DMS79 (cell line): ENCODE data around the gene YKT6.

Source experiments
- DNase-seq: peaks from one replicate; lab custom pipeline; 2025; lab: John Stamatoyannopoulos, UW

Gene YKT6

DNA sequence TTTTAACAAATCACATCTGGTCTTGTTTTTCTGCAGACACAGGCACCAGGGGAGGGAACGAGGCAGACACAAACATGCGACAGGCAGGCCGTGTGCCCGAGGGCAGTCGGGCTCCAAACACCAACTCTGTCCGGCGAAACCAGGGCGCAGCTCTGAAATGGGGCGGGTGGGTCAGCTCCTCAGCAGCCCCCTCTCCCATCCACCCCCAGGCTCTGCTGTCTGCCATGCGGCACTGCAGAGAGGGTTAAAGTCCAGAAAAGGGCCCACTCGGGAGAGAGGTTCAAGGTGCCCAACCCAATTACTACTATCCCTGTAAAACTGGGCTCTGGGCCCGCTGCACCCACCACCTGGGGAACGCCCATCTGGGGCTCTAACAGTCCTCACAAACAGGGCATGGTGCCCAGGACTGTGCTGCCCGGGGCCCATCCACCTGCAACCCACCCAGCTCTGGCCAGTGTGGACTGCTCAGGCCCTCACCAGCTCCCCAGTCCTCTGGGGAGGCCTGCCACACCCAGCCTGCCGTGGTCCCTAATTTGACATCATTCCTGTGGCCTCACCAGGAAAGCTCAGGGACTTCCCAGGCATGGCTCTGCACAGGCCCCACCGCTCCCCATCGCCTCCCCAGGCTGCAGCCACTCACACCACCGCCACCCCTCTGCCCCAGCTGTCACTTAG, 18.7 kb downstream of the YKT6 start:
- no peak for DNase-seq

DNA sequence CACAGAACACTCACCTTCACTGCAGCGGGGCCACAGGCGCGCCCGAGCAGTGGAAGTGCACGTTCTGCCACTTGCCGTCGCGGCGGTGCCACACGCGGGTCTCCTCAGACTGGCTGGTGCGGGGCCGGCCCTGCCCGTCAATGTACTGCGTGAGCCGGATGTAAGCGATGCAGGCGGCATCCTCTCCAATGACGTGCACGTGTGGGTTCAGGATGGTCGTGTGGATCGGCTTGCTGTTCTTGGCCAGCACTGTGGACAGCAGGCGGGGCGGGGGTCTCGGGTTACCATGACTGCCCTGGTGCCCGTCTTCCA, 19.2 kb downstream of the YKT6 start:
- no peak for DNase-seq

DNA sequence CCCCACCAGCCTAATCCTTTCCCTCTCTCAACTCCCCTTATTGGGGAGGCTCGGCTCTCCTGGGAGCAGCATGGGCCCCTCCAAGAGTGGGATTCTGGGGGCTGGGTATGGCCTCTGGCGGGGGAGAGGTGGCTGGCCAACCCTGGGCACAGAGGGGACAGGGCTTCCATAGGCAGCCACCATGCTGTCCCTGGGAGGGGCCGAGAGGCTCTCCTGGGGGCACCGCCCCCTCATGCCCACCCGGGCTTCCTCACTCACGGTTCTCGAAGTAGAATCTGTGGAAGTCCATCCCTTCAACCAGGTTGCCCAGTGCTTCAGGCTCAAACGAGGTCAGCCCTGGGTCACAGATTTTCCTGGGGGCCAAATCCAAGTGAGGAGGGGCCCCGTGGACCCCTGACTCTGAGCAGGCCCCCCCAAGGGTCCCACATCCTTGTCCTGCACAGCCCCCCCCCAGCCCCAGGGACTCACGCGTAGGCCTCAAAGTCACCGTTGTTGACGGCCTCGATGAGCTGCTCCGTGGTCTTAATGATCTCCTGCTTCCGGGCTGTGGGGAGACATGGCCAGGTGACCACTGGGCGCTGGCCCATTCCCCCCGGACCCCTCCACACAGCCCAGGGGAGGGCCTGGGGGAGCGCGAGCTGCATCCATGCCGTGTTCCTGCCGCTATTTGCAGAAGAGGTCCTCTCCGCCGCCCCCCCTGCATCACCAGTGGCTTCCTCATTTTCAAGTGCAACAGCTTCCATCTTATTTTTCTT, 19.8 kb downstream of the YKT6 start:
- DNase-seq = no peak

DNA sequence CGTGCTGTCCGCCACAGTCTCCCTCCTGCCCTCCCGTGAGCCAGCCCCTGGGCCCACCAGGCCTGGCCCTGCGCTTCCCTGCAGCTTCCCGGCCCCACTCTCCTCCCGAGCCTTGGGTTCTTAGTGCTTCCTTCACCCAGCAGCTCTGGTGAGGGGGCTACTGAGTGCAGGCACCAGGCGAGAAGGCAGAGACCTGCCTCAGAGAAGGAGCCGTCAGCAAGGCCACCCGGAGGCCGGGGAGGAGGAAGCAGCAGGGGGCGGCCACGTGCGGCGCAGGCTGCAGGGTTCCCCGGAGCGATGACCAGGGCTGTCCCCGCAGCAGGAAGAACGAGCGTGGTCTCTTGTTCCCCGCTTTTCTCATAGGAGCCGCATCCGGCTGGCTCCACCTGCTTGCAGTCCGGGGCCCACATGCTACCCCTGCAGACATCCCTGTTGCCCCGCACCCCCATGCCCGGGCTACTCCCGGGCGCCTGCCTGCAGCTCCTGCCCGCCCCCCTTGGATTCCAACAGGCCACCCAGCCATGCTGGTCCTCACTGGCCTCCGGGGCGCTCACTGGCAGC, 20.5 kb downstream of the YKT6 start:
- no peak for DNase-seq

DNA sequence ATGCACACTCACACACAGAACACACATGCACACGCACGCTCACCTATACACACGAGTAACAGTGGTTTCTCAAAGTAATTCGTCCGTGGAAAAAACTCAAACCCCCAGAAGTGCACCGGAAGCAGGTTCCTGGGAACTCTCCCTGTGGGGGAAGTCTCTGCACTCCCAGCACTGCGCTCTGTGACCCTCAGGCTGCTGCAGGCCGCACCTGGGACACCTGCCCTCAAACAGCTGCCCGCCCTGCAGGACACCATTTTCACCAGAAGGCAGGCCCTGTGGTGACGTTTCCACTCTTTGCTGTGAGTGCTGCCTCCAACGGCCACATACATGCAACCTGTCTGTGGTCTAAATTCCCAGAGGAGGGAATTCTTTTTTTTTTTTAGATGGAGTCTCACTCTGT, 21.3 kb downstream of the YKT6 start:
- DNase-seq = no peak

DNA sequence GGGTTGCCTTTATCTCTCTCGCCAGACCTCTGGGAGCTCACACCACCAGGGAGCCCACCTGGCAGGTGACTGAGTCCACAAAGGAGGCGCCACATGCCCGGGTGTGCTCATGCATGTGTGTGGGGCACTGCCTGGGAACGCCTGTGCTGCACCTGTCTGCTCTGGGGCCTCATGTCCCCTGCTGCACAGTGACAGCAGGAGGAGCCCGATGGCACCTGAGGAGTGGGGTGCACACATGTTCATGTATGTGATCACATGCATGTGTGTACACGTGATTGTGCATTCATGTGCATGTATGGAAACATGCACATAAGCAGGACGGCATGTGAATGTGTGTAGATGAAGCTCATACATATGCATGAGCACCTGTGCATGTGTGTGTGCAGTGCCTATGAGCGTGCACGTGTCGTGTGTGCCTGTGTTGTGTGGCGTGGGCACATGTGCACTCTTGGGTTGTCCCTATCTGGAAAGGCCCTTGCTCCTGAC, 22.0 kb downstream of the YKT6 start:
- no peak for DNase-seq

DNA sequence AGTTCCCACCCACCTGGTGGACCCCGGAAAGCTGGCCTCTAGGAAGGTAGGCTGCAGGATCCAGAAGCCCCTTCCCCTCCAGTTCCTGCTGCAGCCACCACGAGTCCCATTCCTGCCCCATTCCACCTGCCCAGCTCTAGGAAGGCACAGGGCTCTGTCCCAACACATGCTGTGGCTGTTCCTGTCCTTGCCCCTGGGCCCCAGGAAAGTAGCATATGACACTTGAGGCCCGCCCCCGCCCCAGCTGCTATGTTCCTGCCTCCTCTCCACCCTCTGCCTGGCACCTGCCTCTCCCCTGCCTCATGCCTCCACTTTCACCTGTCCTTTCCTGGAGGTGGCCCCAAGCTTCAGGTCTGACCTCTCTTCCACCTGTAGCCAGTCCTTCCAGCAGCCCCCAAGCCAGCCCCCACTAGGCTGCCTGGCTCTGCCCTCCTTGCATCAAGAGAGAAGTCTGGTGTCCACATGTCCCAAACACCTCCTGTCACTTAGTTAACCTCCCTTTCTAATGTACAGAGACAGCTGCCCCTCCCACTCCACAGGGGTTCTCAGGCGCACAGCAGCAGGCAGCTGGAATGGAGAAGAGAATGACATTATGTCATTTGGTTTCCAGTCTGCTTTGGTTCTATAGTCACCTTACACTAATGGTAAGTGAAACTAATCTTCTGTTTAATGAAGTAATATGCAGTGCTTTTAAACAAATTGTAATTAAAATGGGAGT, 22.7 kb downstream of the YKT6 start:
- peak; percentile 32 for DNase-seq

DNA sequence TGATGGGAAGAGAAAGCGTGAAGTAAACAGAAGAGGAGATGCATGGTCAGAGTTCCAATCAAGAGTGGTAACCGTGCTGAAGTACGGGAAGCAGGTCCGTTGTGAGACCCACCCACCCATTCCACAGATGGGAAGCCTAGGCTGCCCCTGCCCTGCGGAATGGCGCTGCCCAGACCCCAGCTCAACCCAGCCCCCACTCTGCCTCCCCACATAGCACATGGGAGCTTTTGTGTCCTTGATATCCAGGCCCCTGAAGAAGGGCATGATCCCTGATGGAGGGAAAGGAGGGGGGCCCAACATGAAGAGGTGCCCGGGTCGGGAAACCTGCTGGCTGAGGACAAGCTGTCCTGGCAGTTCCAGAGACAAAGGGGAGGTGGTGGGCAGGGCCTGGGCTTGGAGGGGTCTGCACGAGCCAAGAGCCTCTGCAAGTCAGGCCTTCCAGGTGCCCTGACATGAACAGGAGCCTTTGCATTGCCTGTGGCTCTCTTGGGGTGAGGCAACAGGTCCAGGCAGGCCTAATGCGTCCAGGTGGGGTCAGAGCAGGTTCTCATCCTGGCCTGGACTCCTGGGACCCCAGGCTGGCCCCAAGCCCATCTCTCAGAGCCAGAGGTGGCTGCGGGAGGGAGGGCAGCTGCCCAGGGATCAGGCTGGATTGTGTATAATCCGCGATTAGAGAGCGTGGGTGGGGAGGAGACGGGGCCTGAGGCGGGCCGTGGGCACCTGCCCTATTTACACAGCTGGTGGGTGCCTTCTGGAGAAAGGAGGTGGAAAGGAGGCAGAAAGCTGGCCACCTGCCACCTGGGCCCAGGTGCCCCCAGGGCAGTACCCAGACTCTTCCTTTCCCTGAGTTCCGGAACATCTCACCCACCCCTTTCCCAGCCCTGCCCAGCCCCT, 23.5 kb downstream of the YKT6 start:
- DNase-seq = peak; percentile 97

DNA sequence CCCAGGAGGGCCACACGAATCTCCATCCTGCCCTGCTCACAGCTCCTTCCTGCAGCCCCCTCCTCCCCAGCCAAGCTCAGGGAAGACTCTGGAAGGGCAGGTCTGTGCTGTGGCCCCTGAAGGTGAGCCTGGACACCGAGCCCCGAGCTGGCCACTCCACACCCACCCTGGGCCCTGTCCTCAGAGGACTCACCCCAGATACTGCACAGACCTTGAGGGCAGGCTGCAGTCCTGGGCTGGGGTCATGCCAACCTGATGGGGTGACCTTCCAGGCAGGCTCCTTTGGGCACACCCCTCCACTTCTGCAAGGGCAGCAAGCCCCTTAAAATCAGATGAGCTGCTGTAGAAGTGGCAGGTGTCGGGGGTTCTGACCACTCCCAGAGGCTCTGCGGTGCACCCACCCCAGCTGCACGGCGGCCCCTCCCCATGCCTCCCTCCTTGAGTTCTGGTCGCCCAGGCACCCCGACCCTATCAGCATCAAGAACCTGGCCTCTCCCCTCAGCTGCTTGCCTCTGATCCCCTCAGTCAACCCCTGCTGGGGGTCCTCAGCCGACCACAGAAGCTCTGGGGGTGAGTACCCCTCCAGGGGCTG, 24.3 kb downstream of the YKT6 start:
- peak; percentile 59 for DNase-seq

DNA sequence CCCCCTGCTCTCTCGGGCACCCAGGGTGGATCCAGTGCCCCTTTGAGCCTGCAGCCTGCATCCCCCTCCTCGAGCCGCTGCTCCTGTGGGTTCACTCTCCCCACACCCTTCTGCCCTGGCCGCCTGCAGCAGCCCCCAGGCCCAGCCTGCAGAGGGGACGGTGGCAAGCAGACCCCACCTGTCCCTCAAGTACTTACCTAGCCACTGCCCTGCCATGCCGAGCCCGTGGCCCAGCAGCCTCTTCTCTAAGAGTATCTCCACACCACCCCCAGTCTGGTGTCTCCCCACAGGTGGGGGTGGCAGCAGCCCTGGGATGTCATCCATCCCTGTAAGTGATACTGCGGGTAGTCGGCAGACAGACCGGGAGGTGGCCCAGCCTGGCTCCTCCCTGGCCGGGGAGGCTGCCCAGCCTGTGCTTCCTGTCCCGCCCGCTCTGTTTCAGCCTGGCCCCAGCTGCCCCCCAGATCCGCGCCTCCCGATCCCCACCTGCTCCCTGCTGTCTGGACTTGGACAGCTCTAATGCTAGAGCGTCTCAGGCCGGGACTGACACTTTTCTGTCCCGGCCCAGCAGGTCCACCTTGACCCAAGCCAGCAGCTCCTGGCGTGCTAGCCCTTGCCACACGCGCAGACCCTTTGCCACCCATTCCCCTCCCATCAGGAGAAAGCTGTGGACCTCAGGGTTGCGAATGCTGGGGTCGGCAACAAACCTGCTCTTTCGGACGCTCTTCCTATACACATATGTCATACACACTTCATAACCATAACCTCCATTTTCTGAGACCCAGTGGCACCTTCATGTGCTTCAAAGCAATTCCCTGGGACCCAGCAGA, 25.0 kb downstream of the YKT6 start:
- DNase-seq = no peak

DNA sequence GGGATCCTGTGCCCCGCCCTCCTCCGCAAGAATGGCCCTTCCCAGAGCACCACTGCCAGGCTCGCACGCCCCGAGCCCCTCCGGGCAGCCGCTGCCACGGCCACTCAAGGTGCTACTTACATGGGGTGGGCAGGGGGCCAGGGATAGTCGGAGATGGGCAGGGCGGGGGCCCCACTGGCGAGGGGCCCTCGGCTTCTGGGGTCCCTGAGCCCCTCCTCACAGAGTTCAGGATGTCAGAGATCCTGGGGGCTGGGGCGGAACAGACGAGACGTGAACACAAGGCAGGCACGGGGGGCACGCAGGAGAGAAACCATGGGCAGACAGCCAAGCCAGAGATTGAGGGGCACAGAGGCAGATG, 25.6 kb downstream of the YKT6 start:
- DNase-seq = peak; percentile 41

DNA sequence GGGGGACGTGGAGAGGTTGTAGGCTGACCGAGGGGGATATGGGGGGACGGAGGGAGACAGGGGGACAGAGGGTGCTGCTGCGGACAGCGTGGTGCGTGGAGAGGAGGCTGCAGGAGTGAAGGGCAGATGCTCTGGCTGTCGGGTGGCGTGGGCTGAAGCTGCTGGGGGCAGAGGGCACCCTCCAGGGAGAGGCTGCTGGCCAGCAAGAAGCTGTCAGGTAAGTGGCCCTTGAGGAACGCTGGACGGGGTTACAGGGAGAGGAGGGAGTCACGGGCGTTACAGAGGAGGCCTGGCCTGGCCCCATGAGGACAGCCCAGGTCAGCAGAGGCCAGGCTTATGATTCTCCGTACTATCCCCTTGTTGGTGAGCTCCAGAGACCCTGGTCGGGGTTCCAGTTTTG, 27.1 kb downstream of the YKT6 start:
- no peak for DNase-seq

DNA sequence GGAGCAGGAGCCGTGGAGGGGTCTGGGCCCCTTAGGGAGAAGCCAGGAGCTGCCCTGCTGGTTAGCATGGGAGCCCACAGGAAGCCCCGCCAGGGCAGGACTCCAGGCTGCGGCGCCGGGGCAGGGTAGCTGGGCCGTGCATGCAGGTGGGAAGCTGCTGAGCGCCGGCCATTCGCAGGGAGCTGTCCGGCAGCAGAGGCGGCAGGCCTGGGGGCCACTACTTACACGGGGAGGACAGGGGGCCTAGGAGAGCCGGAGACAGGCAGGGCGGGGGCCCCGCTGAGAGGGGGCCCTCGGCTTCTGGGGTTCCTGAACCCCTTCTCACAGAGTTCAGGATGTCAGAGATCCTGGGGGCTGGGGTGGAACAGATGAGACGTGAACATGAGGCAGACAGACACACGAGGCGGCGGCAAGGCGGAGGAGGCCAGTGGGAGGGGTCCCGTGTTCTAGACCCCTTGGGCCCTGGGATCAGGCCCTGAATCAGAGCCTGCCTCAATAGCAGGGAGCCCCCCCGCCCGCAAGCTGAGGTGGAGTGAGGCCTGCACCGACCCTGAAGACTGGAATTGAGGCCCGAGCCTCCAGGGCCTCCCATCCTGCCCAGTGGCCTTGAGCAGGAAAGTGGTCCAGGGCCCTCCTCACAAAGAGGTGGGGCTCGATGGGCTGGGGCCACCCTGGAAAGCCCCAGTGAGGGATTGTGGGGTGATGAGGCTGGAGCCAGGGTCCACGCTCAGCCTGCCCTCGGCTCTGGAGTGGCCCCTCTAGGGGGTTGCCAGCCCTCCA, 28.0 kb downstream of the YKT6 start:
- DNase-seq = no peak

DNA sequence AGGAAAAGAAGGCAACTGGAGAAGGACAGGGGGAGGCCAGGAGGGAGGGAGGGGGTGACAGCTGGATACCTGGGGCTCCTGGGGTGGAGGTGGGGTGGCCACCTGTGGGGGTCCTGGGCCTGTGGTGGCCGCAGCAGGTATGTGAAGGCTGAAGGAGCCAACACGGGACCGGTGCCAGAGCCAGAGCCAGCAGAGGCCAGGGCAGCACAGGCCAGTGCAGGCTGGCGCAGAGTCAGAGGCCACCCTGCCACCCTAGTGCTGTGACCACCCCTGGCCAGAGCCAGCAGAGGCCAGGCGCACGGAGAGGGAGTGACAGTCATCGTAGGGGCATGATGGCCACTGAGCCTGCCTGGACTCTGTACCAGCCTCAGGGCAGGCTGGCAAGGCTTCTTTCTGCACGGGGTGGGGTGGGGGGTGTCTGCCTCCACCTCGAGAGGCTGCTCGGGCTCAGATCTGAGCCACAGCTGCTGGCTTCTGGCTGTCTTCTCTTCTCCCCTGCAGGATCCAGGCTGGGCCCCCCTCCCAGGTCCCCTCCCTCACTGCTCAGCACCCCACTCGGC, 28.8 kb downstream of the YKT6 start:
- DNase-seq = no peak

DNA sequence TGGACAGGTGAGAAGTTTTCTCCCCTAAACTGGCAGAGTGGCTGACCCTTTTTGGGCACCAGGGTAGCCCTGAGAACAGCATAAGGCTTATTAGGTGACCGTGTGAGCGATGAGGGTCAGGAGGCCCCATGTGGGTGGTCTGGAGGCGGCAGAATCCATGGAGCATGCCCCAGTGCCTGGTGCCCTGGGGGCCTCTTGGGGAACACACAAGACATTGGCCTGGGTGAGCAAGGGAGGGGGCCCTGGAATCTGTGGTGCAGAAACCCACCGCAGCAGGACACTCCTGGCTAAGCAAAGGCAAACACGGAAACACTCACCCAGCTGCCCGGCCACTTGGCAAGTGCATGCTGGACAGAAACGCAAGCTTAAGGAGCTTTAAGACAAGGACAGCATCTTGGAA, 29.5 kb downstream of the YKT6 start:
- no peak for DNase-seq

DNA sequence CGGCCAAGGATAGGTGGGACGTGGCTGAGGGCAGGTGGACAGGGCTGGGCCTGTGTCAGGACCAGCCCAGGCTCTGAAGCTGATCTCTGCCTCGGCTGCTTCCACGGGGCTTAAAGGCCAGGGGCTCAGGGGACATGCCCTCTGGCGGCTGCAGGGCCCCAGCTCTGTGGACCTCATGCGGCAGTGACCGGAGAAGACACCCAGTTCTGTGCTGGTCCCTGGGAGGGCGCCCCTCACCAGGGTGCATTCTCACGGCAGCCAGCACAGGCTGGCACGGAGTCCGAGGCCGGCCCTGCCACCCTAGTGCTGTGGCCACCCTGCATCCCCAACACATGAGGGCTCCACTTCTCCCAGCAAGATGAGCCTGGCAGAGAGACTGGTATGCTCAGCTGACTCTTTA, 30.3 kb downstream of the YKT6 start:
- DNase-seq = no peak

DNA sequence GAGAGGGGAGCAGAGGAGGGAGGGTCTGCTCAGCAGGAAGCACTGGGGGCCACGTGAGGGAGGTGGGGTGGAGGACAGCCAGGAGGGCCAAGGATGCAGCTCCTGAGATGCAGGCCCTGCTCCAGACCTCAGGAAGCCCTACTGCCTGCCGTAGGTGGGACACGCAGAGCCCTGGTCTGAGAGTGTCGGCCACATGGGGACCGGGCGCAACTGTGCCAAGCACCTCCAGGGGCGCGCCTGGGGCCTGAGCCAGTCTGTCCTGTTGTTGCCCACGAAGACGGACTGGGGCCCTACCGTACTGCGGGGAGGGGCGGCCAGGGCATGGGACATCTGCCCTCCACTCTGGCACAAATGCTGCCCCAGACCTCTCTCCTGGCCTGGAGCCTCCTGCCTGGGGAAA, 31.6 kb downstream of the YKT6 start:
- DNase-seq = no peak

DNA sequence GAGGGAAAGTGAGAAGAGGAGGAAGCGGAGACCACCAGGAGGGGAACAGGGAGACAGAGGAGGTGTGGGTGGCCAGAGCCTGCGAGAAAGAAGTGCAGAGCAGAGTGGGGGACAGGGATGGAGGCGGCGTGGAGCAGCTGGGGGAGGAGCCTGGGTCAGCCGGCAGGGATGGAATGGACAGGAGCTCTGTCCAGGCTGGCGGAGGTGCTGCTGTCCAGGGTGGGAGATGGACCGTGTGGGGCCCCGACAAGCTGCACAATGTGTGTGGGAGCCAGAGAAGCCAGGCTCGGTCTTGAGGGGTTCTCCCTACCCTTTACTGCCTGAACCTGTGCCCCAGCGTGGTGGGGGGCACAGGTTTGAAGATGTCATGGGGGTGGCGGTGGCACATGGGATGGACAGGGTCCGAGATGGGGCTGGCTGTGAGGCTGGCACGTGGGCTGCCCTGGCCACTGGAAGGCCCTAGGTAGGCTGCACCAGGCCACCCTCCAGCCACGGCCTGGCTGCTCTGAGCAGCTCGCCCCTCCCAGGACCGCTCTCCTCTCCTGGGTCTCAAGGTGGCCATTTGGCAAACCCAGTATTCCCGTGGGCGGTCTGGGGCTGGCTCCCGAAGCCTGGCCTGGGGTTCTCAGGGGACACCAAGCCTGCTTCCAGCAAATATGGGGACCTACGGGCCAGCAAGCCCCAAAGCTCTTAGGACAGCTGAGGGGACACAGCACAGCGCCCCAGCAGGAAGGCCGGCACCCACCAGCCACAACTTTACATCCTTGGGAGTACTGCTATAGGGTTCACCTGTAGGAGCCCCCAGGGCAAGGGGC, 32.3 kb downstream of the YKT6 start:
- DNase-seq = no peak

DNA sequence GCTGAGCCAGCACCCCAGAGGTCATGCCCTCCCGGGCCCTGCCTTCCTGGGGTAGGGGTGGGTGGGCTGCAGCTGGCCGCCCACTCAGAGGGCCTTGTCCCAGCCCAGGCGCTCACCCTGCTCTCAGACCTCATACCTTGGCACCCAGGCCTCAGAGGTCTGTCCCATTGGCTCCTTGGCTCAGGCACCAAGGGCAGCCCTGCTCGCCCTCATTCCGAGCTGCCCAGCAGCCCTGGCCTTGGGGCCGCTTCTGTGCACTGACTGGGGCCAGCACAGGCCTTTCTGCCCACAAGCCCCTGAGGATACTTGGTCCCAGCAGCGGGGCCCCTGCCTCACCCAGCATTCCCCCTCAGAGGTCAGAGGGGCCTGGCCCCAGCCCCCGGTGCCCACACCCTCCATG, 34.3 kb downstream of the YKT6 start:
- DNase-seq = no peak
